Vagina (tissue), 2 donors: ENCODE measurements around the gene MBP. TPM values are rescaled to one million over a fixed set of nuclear protein-coding genes. Genes with fewer than 3 reads are reported as not detected.

Experiments
- DNase-seq, 2 donors: peaks; one replicate each; pipeline ENCODE4 v3.0.0-alpha.2; 2017; ENCODE audit errors: extremely low spot score in 2 of 2
- H3K27ac ChIP-seq: fragments of 200-600 bp; sonication (generic); one replicate; pipeline ENCODE4 v1.5.1; 2019
- H3K27me3 ChIP-seq: fragments of 200-600 bp; sonication (generic); one replicate; pipeline ENCODE4 v1.5.1; 2019
- H3K36me3 ChIP-seq, 2 donors: fragments of 200-600 bp; sonication (generic); one replicate each; pipeline ENCODE4 v1.5.1; 2017 to 2019
- H3K4me1 ChIP-seq: fragments of 200-600 bp; sonication (generic); one replicate; pipeline ENCODE4 v1.5.1; 2019
- H3K4me3 ChIP-seq, 2 donors: fragments of 200-600 bp; sonication (generic); 1 replicate in 1 of 2; 2 replicates in 1 of 2; pipeline ENCODE4 v1.5.1; 2016 to 2019
- H3K9me3 ChIP-seq: fragments of 200-600 bp; sonication (generic); one replicate; pipeline ENCODE4 v1.5.1; 2019
- POLR2A ChIP-seq, 2 donors: fragments of 450-650 bp; IDR thresholded peaks; one replicate each; pipeline ENCODE4 v1.6.1; 2017; ENCODE audit warnings: antibody characterized with exemption in 2 of 2, mild to moderate bottlenecking in 2 of 2, moderate library complexity in 2 of 2
- POLR2AphosphoS5 ChIP-seq, 2 donors: sonication (generic); formaldehyde crosslinking; IDR thresholded peaks; one replicate each; pipeline ENCODE4 v1.9.0; 2017; ENCODE audit warnings: antibody characterized with exemption in 2 of 2, mild to moderate bottlenecking in 2 of 2, low read depth in 1 of 2; ENCODE audit not compliant: insufficient read depth in 1 of 2
- intact Hi-C: fragments of 100-400 bp; cut with DNase I; formaldehyde crosslinking; loops from one replicate; pipeline ENCODE4 v1.15.1; 2023
- total RNA-seq: library from RNA; depleted of rRNA; stranded (reverse); fragments of >200 nt; gene quantifications from one replicate; pipeline ENCODE4 v1.2.3, GENCODE V29; 2016
- TF ChIP-seq, protein P1 (sequence below), 3 experiments: fragments of 450-650 bp in 2 of 3; fragments of 200-600 bp in 1 of 3; sonication (generic) in 1 of 3; IDR thresholded peaks; one replicate each; pipeline ENCODE4 v1.5.1; 2017 to 2019; ENCODE audit warnings: antibody characterized with exemption in 3 of 3, mild to moderate bottlenecking in 2 of 3, moderate library complexity in 2 of 3

MBP gene
- 33.6 TPM for total RNA-seq

DNA sequence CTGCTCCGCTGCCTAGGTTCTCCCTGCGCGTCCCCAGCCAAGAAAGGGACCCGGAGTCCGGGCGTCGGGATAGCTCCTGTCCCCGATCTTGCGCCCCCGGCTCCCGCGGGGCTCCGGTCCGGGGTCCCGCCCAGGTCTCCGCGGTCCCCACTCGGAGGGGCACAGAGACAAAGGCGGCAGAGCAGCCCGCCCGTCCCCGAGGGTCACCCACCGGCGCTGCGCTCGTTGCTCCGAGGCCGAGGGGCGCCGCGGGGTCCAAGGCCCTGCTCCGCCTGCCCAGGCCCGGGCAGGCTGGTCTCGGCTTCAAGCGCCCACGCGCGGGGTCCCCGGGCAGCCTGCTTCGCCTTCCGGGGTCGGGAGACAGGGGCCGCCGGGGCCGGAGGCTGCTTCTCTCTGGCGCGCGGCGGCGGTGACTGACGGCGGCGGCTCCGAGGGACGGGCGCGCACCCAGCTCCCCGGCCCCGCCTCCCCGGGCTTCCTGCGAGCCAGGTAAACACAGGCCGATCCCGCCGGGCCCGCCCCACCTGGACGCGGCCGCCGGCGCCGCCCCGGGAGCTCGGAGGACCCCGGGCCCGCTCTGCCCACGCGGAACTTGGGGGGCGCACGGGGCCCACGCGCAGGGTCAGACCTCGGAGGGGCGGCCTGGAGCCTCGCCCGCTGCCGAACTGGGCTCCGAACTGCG lies at the start of gene MBP:
TSS of gene MBP (minus strand) at position 415 of the 682 bp plus-strand sequence. CDS start 27,522 bp downstream, outside the sequence.
- intact Hi-C loops: no loop called here
- Histone ChIP-seq H3K9me3 (no peaks in the 10 kb centered on the region), H3K36me3 (no peaks in the 10 kb centered on the region), H3K4me1 (peaks cover 49% of the 10 kb centered on the region), H3K4me3 (peak within 1 kb of the TSS; percentile 68 to 71), H3K27ac (peak within 1 kb of the TSS; percentile 99), H3K27me3 (no peaks in the 10 kb centered on the region)
- no peak for DNase-seq
- peak in 1 of 2 donors; percentile 68 for TF ChIP-seq POLR2A (IDR thresholded peaks at IDR 0.05)
- TF ChIP-seq, protein P1, sequence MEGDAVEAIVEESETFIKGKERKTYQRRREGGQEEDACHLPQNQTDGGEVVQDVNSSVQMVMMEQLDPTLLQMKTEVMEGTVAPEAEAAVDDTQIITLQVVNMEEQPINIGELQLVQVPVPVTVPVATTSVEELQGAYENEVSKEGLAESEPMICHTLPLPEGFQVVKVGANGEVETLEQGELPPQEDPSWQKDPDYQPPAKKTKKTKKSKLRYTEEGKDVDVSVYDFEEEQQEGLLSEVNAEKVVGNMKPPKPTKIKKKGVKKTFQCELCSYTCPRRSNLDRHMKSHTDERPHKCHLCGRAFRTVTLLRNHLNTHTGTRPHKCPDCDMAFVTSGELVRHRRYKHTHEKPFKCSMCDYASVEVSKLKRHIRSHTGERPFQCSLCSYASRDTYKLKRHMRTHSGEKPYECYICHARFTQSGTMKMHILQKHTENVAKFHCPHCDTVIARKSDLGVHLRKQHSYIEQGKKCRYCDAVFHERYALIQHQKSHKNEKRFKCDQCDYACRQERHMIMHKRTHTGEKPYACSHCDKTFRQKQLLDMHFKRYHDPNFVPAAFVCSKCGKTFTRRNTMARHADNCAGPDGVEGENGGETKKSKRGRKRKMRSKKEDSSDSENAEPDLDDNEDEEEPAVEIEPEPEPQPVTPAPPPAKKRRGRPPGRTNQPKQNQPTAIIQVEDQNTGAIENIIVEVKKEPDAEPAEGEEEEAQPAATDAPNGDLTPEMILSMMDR (IDR thresholded peaks at IDR 0.05): no peak
- no peak for TF ChIP-seq POLR2AphosphoS5 (IDR thresholded peaks at IDR 0.05; ENCODE audit: insufficient read depth in 1 of 2, low read depth in 1 of 2)

DNA sequence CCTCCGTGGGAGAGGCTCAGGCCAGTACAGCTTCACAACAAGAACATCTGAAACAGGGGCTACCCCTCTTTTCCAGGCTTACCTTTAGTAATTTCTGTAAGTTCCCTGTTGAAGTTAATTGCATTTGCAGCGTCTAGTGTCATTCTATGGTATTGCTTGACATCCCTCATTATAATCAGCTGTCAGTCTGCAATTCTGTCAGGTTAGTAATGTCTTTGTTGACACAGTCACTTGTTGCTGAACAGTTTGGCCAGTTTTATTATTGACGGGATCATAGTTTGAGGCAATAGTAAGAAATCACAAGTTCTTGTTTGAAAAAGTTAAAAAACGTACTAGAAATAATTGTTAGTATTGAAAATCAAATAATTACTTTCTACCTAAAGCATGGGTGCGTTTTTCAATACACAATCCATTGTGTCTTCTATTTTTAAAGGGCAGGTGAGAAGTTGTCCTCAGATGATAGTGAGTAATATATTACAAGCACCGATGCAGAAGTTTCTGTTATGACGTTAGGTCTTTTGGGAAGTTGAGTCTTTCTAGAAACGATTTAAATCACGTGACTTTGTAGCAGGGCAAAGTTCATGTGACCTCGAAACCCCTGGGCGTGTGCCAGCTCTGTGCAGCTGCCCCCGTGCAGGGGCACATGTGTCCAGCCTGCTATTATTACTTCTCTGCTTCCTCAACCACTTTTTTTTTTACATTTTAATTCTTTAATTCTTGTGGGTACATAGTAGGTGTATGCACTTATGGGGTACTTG lies 49.5 kb upstream of the MBP start:
- intact Hi-C loops: no loop called here
- Histone ChIP-seq H3K9me3 (no peaks in the 10 kb centered on the region), H3K27ac (no peak overlapping the region), H3K27me3 (no peaks in the 10 kb centered on the region), H3K4me1 (no peaks in the 10 kb centered on the region), H3K36me3 (no peaks in the 10 kb centered on the region), H3K4me3 (no peak overlapping the region)
- no peak for DNase-seq
- TF ChIP-seq POLR2AphosphoS5 (IDR thresholded peaks at IDR 0.05; ENCODE audit: insufficient read depth in 1 of 2, low read depth in 1 of 2) (no peak), POLR2A (IDR thresholded peaks at IDR 0.05) (no peak)
- TF ChIP-seq, protein P1 (IDR thresholded peaks at IDR 0.05): no peak

DNA sequence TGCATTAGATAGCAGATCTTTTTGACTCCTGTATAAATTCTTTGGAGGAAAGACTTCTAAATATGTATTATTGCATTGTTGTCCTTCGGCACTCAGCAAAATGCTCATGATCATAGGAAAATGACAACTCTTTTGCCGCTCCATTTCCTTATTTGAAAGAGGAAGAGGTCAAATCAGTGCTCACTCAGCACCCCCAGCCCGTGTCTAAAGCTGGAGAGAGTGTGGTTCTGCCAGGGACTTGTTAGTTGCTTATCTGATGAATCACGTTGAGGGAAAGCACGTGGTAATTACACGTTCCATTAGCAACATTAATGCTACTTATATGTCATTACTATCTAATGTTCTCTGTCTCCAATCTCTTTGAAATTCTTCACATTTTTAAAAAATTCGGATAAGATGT lies 46.0 kb upstream of the MBP start:
- no peak for DNase-seq
- TF ChIP-seq POLR2AphosphoS5 (IDR thresholded peaks at IDR 0.05; ENCODE audit: insufficient read depth in 1 of 2, low read depth in 1 of 2) (no peak), POLR2A (IDR thresholded peaks at IDR 0.05) (no peak)
- TF ChIP-seq, protein P1 (IDR thresholded peaks at IDR 0.05): no peak

DNA sequence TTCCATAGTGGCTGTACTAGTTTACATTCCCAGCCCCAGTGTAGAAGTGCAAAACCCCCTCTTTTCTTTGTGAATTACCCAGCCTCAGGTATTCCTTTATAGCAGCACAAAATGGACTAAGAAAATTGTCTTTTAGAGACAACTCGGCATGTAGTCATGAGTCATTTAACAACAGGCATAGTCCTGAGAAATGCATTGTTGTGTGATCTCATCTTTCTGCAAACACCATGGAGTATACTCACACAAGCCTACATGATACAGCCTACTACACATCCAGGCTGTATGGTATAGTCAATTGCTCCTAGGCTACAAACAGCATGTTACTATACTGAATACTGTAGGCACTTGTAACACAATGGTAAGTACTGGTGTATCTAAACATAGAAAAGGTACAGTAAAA lies 44.4 kb upstream of the MBP start:
- intact Hi-C loops: no loop called here
- Histone ChIP-seq H3K9me3 (no peaks in the 10 kb centered on the region), H3K36me3 (no peaks in the 10 kb centered on the region), H3K4me1 (no peaks in the 10 kb centered on the region), H3K27me3 (no peaks in the 10 kb centered on the region), H3K4me3 (no peak overlapping the region), H3K27ac (no peak overlapping the region)
- no peak for DNase-seq
- TF ChIP-seq POLR2AphosphoS5 (IDR thresholded peaks at IDR 0.05; ENCODE audit: insufficient read depth in 1 of 2, low read depth in 1 of 2) (no peak), POLR2A (IDR thresholded peaks at IDR 0.05) (no peak)
- TF ChIP-seq, protein P1 (IDR thresholded peaks at IDR 0.05): no peak

More for the DNA sequence above, 46.0 kb upstream of the MBP start:
- no peak overlapping the region for H3K4me3 ChIP-seq
- no peaks in the 10 kb centered on the region for H3K9me3 ChIP-seq
- H3K27ac ChIP-seq: no peak overlapping the region
- no peaks in the 10 kb centered on the region for H3K4me1 ChIP-seq
- intact Hi-C loops: no loop called here
- no peaks in the 10 kb centered on the region for H3K27me3 ChIP-seq
- no peaks in the 10 kb centered on the region for H3K36me3 ChIP-seq
